ENCODE data around the gene OSBPL1A. TPM values are rescaled to one million over a fixed set of nuclear protein-coding genes. Genes with fewer than 3 reads are reported as not detected.

The OSBPL1A gene
- total RNA-seq, 6 experiments from 2014 or later = 4.1 to 14.6 (median 14.0) TPM

- intact Hi-C loops (cut with DNase I) = no loop called here
- H3K27ac ChIP-seq = no peak overlapping the region
- no peaks in the 10 kb centered on the region for H3K9me3 ChIP-seq
- DNase-seq = no peak
- no peaks in the 10 kb centered on the region for H3K36me3 ChIP-seq
- ATAC-seq = no peak
- no peak overlapping the region for H3K4me3 ChIP-seq
- 49% methylated on average over 2 of the region's 3 CpGs for WGBS (ENCODE audit: insufficient coverage, low coverage, low lambda C conversion rate, missing lambda C conversion rate)
- no peaks in the 10 kb centered on the region for H3K27me3 ChIP-seq
- no peaks in the 10 kb centered on the region for H3K4me1 ChIP-seq
- no peak for TF ChIP-seq POLR2A (IDR thresholded peaks at IDR 0.05)
- TF ChIP-seq CTCF (IDR thresholded peaks at IDR 0.05) = no peak
Measured at GRCh38 chr18:24414349-24415003, 16.9 kb upstream of the OSBPL1A start.

GRCh38 chr18:24413148-24413547 is 15.5 kb upstream of the OSBPL1A start:
- no peak for DNase-seq
- H3K9me3 ChIP-seq = no peaks in the 10 kb centered on the region
- 35% methylated on average over 2 of the region's 2 CpGs for WGBS (ENCODE audit: insufficient coverage, low coverage, low lambda C conversion rate, missing lambda C conversion rate)
- peak in 1 of 4 donors; percentile 78 for ATAC-seq
- no peaks in the 10 kb centered on the region for H3K4me1 ChIP-seq
- H3K4me3 ChIP-seq = no peak overlapping the region
- H3K27me3 ChIP-seq = no peaks in the 10 kb centered on the region
- TF ChIP-seq POLR2A (IDR thresholded peaks at IDR 0.05) (no peak), CTCF (IDR thresholded peaks at IDR 0.05) (peak; percentile 4 to 19 (median 10))
- H3K27ac ChIP-seq = no peak overlapping the region
- intact Hi-C loops (cut with DNase I) = no loop called here
- no peaks in the 10 kb centered on the region for H3K36me3 ChIP-seq

- Histone ChIP-seq H3K36me3 (no peaks in the 10 kb centered on the region), H3K4me1 (no peaks in the 10 kb centered on the region), H3K27ac (no peak overlapping the region), H3K27me3 (no peaks in the 10 kb centered on the region), H3K4me3 (no peak overlapping the region), H3K9me3 (no peaks in the 10 kb centered on the region)
- TF ChIP-seq POLR2A (IDR thresholded peaks at IDR 0.05) (no peak), CTCF (IDR thresholded peaks at IDR 0.05) (no peak)
- DNase-seq (no peak), ATAC-seq (no peak)
- WGBS (ENCODE audit: insufficient coverage, low coverage, low lambda C conversion rate, missing lambda C conversion rate) = 75% methylated on average over 2 of the region's 2 CpGs
- intact Hi-C loops (cut with DNase I) = no loop called here
Measured at GRCh38 chr18:24408496-24408895, 10.9 kb upstream of the OSBPL1A start.

GRCh38 chr18:24404591-24404990 is 7.0 kb upstream of the OSBPL1A start:
- no peaks in the 10 kb centered on the region for H3K4me1 ChIP-seq
- no peaks in the 10 kb centered on the region for H3K9me3 ChIP-seq
- intact Hi-C loops (cut with DNase I) = no loop called here
- ATAC-seq = no peak
- H3K36me3 ChIP-seq = no peaks in the 10 kb centered on the region
- no peaks in the 10 kb centered on the region for H3K27me3 ChIP-seq
- TF ChIP-seq POLR2A (IDR thresholded peaks at IDR 0.05) = no peak
- TF ChIP-seq CTCF (IDR thresholded peaks at IDR 0.05) = no peak
- H3K4me3 ChIP-seq = no peak overlapping the region
- WGBS (ENCODE audit: insufficient coverage, low coverage, low lambda C conversion rate, missing lambda C conversion rate) = 86% methylated on average over 3 of the region's 3 CpGs
- no peak overlapping the region for H3K27ac ChIP-seq
- DNase-seq = no peak

Measured in right lobe of liver (tissue), 6 donors.